CD4-positive, alpha-beta memory T cell (primary cell): ENCODE data around the gene IFNGR1. TPM values are rescaled to one million over a fixed set of nuclear protein-coding genes. Genes with fewer than 3 reads are reported as not detected.
"Not testable (repeated sequence)": the region's sequence is repeated elsewhere in the genome, so short reads cannot be mapped to it uniquely, and the experiment has no call there.

ENCODE experiments used
- CTCF ChIA-PET: fragments of 350-600 bp; sonication (Branson Sonifier 250); formaldehyde crosslinking; loops from one replicate; lab custom pipeline; 2021; ENCODE audit warnings: inconsistent platforms; ENCODE audit not compliant: partially characterized antibody; lab: Charles Lee
- POLR2A ChIA-PET: fragments of 350-600 bp; sonication (Branson Sonifier 250); formaldehyde crosslinking; loops from one replicate; lab custom pipeline; 2021; ENCODE audit not compliant: partially characterized antibody; lab: Charles Lee
- DNase-seq, 5 donors: peaks; one replicate each; pipeline versions ENCODE4 v3.0.0 to v3.0.0-alpha.2; 2020 to 2022; ENCODE audit warnings: mixed read lengths in 1 of 5
- H3K27ac ChIP-seq: one replicate; pipeline ENCODE4 v1.7.0; 2013; ENCODE audit warnings: low read depth, low read length
- H3K27me3 ChIP-seq: 2 replicates; pipeline ENCODE4 v1.7.0; 2013; ENCODE audit warnings: mild to moderate bottlenecking, low read length, moderate library complexity; ENCODE audit not compliant: insufficient read depth
- H3K36me3 ChIP-seq: 2 replicates; pipeline ENCODE4 v1.7.0; 2013; ENCODE audit warnings: mild to moderate bottlenecking, low read length, moderate library complexity; ENCODE audit not compliant: insufficient read depth
- H3K4me1 ChIP-seq: 2 replicates; pipeline ENCODE4 v1.7.0; 2013; ENCODE audit warnings: mild to moderate bottlenecking, low read length, moderate library complexity; ENCODE audit not compliant: insufficient read depth
- H3K4me3 ChIP-seq, 2 donors: one replicate each; pipeline ENCODE4 v1.7.0; 2013; ENCODE audit warnings: low read length in 2 of 2, mild to moderate bottlenecking in 1 of 2
- H3K9me3 ChIP-seq, 2 donors: one replicate each; pipeline ENCODE4 v1.7.0; 2013; ENCODE audit warnings: low read length in 2 of 2, control low read depth in 1 of 2; ENCODE audit not compliant: control insufficient read depth in 1 of 2
- H3K27ac Mint-ChIP-seq, 7 donors: one replicate each; pipeline ENCODE4 v1.8.0; 2020 to 2021; ENCODE audit warnings: mixed read lengths in 7 of 7, mild to moderate bottlenecking in 6 of 7, inconsistent platforms in 3 of 7, moderate library complexity in 3 of 7
- H3K27me3 Mint-ChIP-seq, 2 donors: one replicate each; pipeline ENCODE4 v1.8.0; 2020 to 2021; ENCODE audit warnings: mixed read lengths in 2 of 2
- H3K36me3 Mint-ChIP-seq, 2 donors: one replicate each; pipeline ENCODE4 v1.8.0; 2020 to 2021; ENCODE audit warnings: mixed read lengths in 2 of 2, inconsistent platforms in 1 of 2, mild to moderate bottlenecking in 1 of 2
- H3K4me1 Mint-ChIP-seq, 4 donors: one replicate each; pipeline ENCODE4 v1.8.0; 2020 to 2021; ENCODE audit warnings: mixed read lengths in 4 of 4, mild to moderate bottlenecking in 1 of 4
- H3K4me3 Mint-ChIP-seq, 8 donors: one replicate each; pipeline ENCODE4 v1.8.0; 2020 to 2021; ENCODE audit warnings: mixed read lengths in 8 of 8, mild to moderate bottlenecking in 7 of 8, moderate library complexity in 6 of 8, inconsistent platforms in 3 of 8
- H3K9me3 Mint-ChIP-seq, 8 donors: one replicate each; pipeline ENCODE4 v1.8.0; 2020 to 2021; ENCODE audit warnings: mixed read lengths in 8 of 8, mild to moderate bottlenecking in 5 of 8, inconsistent platforms in 3 of 8, moderate library complexity in 1 of 8
- intact Hi-C: fragments of 100-400 bp; cut with micrococcal nuclease; formaldehyde crosslinking; loops from one replicate; pipeline ENCODE4 v1.15.1; 2023
- polyA plus RNA-seq, 2 donors: library from polyadenylated mRNA; unstranded; fragments of 300-500 nt; fragmentation: Illumina TruSeq; gene quantifications; one replicate each; pipeline ENCODE4 v1.2.3, GENCODE V29; 2021
- total RNA-seq, 2 experiments: library from RNA; stranded (reverse); gene quantifications; one replicate each; pipeline ENCODE4 v1.2.3, GENCODE V29; 2021

IFNGR1 gene
- total and polyA plus RNA-seq, 4 experiments from 2014 or later = 38.3 to 57.9 (median 39.9) TPM

DNA sequence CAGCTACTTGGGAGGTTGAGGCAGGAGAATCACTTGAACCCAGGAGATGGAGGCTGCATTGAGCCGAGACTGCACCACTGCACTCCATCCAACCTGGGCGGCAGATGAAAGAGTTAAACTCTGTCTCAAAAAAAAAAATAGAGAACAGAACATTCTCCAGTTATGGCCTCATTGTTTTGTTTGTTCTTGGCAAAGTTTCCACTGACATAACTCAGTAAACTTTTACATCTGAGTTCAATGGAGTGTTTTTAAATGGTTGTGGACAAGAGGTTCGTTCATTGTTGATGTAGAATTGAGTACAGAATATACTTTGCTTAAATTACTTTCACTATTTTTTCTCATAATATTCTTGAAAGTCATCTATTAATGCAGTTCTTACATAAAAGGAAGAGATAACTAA lies 42.2 kb upstream of the IFNGR1 start:
- no peaks in the 10 kb centered on the region for H3K36me3 Mint-ChIP-seq
- no peak for DNase-seq
- Histone ChIP-seq H3K9me3 (no peaks in the 10 kb centered on the region), H3K4me1 (peaks cover 18% of the 10 kb centered on the region), H3K36me3 (no peaks in the 10 kb centered on the region), H3K27ac (no peak overlapping the region), H3K4me3 (no peak overlapping the region), H3K27me3 (no peaks in the 10 kb centered on the region)
- H3K27ac Mint-ChIP-seq = peak overlapping the region in 6 of 7 donors; percentile 3 to 88 (median 44)
- peak overlapping the region in 5 of 8 donors; percentile 9 to 46 (median 32) for H3K4me3 Mint-ChIP-seq
- ChIA-PET POLR2A (interaction anchor here (0.7 to 1.3 kb wide), 3 partner anchors 9 to 167 kb away, joined by 3 to 4 read pairs (median 4); no protein-coding TSS in a partner anchor), CTCF (interaction anchor here (1.2 kb wide), 1 partner anchor 167 kb away, joined by 3 read pairs; no protein-coding TSS in a partner anchor)
- intact Hi-C loops = no loop called here
- peaks cover 0 to 4% (median under 1%) of the 10 kb centered on the region in 8 donors for H3K9me3 Mint-ChIP-seq
- peaks cover 3% of the 10 kb centered on the region in 2 donors for H3K27me3 Mint-ChIP-seq
- H3K4me1 Mint-ChIP-seq = peaks cover 9 to 38% (median 18%) of the 10 kb centered on the region in 4 donors

DNA sequence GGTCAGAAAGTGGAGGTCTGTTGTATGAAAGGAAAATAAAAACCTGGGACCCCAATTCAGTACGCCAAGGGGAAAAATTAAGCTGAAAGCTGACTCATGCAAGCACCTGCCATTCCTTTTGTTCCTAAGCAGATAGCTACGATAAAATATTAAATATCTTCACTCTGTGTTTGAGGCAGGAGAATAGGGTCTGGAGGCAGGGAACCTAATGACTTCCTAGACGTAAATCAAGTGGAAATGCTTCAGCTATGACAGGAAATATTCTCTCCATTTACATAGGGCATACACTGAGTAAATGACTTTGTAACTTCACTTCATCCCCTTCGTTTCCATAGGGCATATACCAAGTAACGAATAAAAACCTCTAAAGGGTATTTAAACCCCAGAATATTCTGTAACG lies 41.0 kb upstream of the IFNGR1 start:
- no peak for DNase-seq
- peaks cover 8 to 38% (median 18%) of the 10 kb centered on the region in 4 donors for H3K4me1 Mint-ChIP-seq
- Histone ChIP-seq H3K27ac (no peak overlapping the region), H3K4me1 (peaks cover 18% of the 10 kb centered on the region), H3K36me3 (no peaks in the 10 kb centered on the region), H3K4me3 (no peak overlapping the region), H3K9me3 (no peaks in the 10 kb centered on the region), H3K27me3 (no peaks in the 10 kb centered on the region)
- intact Hi-C loops = no loop called here
- peaks cover 0 to 3% of the 10 kb centered on the region in 2 donors for H3K36me3 Mint-ChIP-seq
- peaks cover 0 to 2% of the 10 kb centered on the region in 2 donors for H3K27me3 Mint-ChIP-seq
- no peak overlapping the region for H3K4me3 Mint-ChIP-seq
- CTCF ChIA-PET = interaction anchor here (0.8 to 1.2 kb wide), 2 partner anchors 54 to 166 kb away, joined by 3 read pairs; no protein-coding TSS in a partner anchor
- H3K27ac Mint-ChIP-seq = no peak overlapping the region
- H3K9me3 Mint-ChIP-seq = peaks cover 0 to 12% (median 8%) of the 10 kb centered on the region in 8 donors
- POLR2A ChIA-PET = no interaction called here

- Mint-ChIP-seq H3K9me3 (peaks cover 3 to 21% (median 15%) of the 10 kb centered on the region in 8 donors), H3K27me3 (peaks cover 0 to 2% of the 10 kb centered on the region in 2 donors), H3K36me3 (peaks cover 5 to 7% of the 10 kb centered on the region in 2 donors), H3K27ac (peak overlapping the region in 1 of 7 donors; percentile 27), H3K4me3 (no peak overlapping the region), H3K4me1 (peaks cover 8 to 38% (median 18%) of the 10 kb centered on the region in 4 donors)
- peaks cover 0 to 5% of the 10 kb centered on the region in 2 donors for H3K9me3 ChIP-seq
- H3K27ac ChIP-seq = no peak overlapping the region
- H3K4me1 ChIP-seq = peaks cover 18% of the 10 kb centered on the region
- no peaks in the 10 kb centered on the region for H3K36me3 ChIP-seq
- DNase-seq = no peak
- H3K27me3 ChIP-seq = no peaks in the 10 kb centered on the region
- POLR2A ChIA-PET = no interaction called here
- CTCF ChIA-PET = no interaction called here
- intact Hi-C loops = no loop called here
- H3K4me3 ChIP-seq = no peak overlapping the region
Observed at GRCh38 chr6:137259349-137259748, 40.2 kb upstream of the IFNGR1 start.

DNA sequence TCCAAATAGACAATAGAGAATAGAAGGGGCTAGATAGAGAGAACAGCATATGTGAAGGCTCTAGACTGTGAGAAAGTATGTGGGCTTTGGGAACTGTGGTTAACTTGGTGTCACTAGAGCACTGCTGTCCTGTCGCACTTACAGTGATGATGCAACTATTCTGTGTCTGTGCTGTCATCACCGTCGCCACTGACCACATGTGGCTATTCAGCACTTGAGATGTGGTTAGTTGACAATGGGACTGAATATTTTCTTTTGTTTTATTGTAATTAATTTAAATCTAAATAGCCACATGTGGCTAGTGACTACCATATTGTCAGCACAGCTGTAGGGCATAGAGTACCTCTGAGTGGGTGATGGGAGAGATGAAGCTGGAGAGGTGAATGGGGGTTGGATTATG lies 39.0 kb upstream of the IFNGR1 start:
- no peak for DNase-seq
- CTCF ChIA-PET = no interaction called here

GRCh38 chr6:137256350-137257103 lies 37.3 kb upstream of the IFNGR1 start:
- H3K4me1 Mint-ChIP-seq = peaks cover 4 to 22% (median 11%) of the 10 kb centered on the region in 4 donors
- H3K4me3 Mint-ChIP-seq = no peak overlapping the region
- Histone ChIP-seq H3K9me3 (peaks cover 0 to 5% of the 10 kb centered on the region in 2 donors), H3K27me3 (no peaks in the 10 kb centered on the region), H3K4me1 (peaks cover 11% of the 10 kb centered on the region), H3K36me3 (no peaks in the 10 kb centered on the region), H3K27ac (no peak overlapping the region), H3K4me3 (no peak overlapping the region)
- H3K27me3 Mint-ChIP-seq = peaks cover 5 to 8% of the 10 kb centered on the region in 2 donors
- intact Hi-C loops = no loop called here
- POLR2A ChIA-PET = no interaction called here
- peaks cover 3 to 40% (median 28%) of the 10 kb centered on the region in 8 donors for H3K9me3 Mint-ChIP-seq
- CTCF ChIA-PET = no interaction called here
- H3K36me3 Mint-ChIP-seq = peaks cover 7 to 18% of the 10 kb centered on the region in 2 donors
- no peak for DNase-seq
- no peak overlapping the region for H3K27ac Mint-ChIP-seq

More for the DNA sequence above, 39.0 kb upstream of the IFNGR1 start:
- peaks cover 3 to 31% (median 24%) of the 10 kb centered on the region in 8 donors for H3K9me3 Mint-ChIP-seq
- peaks cover 8 to 38% (median 18%) of the 10 kb centered on the region in 4 donors for H3K4me1 Mint-ChIP-seq
- H3K4me1 ChIP-seq = peaks cover 18% of the 10 kb centered on the region
- H3K4me3 ChIP-seq = no peak overlapping the region
- H3K4me3 Mint-ChIP-seq = no peak overlapping the region
- H3K27me3 ChIP-seq = no peaks in the 10 kb centered on the region
- peaks cover 7 to 10% of the 10 kb centered on the region in 2 donors for H3K36me3 Mint-ChIP-seq
- peaks cover 0 to 5% of the 10 kb centered on the region in 2 donors for H3K9me3 ChIP-seq
- intact Hi-C loops = no loop called here
- peaks cover 0 to 2% of the 10 kb centered on the region in 2 donors for H3K27me3 Mint-ChIP-seq
- H3K27ac Mint-ChIP-seq = no peak overlapping the region
- H3K27ac ChIP-seq = no peak overlapping the region
- POLR2A ChIA-PET = no interaction called here
- H3K36me3 ChIP-seq = no peaks in the 10 kb centered on the region

- Mint-ChIP-seq H3K27ac (no peak overlapping the region), H3K9me3 (peaks cover 3 to 40% (median 28%) of the 10 kb centered on the region in 8 donors), H3K27me3 (peaks cover 5 to 8% of the 10 kb centered on the region in 2 donors), H3K4me1 (peaks cover 0 to 10% (median 2%) of the 10 kb centered on the region in 4 donors), H3K36me3 (peaks cover 7 to 18% of the 10 kb centered on the region in 2 donors), H3K4me3 (no peak overlapping the region)
- intact Hi-C loops = no loop called here
- Histone ChIP-seq H3K9me3 (peaks cover 0 to 5% of the 10 kb centered on the region in 2 donors), H3K27ac (no peak overlapping the region), H3K27me3 (no peaks in the 10 kb centered on the region), H3K36me3 (no peaks in the 10 kb centered on the region), H3K4me3 (no peak overlapping the region), H3K4me1 (no peaks in the 10 kb centered on the region)
- CTCF ChIA-PET = interaction anchor here (1.0 kb wide), 1 partner anchor 15 kb away, joined by 3 read pairs; no protein-coding TSS in a partner anchor
- POLR2A ChIA-PET = no interaction called here
- no peak for DNase-seq
Observed at GRCh38 chr6:137254966-137255365, 35.8 kb upstream of the IFNGR1 start.

DNA sequence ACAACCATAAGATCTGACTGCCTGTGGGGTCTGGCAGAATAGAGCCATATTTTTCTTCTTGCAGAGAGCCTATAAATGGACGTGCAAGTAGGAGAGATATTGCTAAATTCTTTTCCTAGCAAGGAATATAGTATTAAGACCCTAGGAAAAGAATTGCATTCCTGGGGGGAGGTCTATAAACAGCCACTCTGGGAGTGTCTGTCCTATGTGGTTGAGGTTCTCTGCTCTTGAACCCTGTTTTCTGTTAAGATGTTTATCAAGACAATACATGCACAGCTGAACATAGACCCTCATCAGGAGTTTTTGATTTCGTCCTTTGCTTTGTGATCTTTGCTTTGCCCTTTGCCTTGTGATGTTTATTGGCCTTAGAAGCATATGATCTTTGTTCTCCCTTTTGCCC lies 35.2 kb upstream of the IFNGR1 start:
- DNase-seq, POLR2A ChIA-PET, H3K4me1 Mint-ChIP-seq, H3K27me3 Mint-ChIP-seq, H3K36me3 ChIP-seq, H3K4me3 Mint-ChIP-seq, H3K27ac Mint-ChIP-seq, intact Hi-C loops, H3K4me1 ChIP-seq, H3K4me3 ChIP-seq, H3K27me3 ChIP-seq, H3K9me3 ChIP-seq, CTCF ChIA-PET, H3K27ac ChIP-seq: not testable (repeated sequence)
- Mint-ChIP-seq H3K36me3 (peaks cover 7 to 18% of the 10 kb centered on the region in 2 donors), H3K9me3 (peaks cover 3 to 40% (median 28%) of the 10 kb centered on the region in 8 donors)
